Measurements from ENCODE around the gene OR1S2. TPM values are rescaled to one million over a fixed set of nuclear protein-coding genes. Genes with fewer than 3 reads are reported as not detected.

The OR1S2 gene
- total and polyA plus RNA-seq, 2 donors (not counting 1 experiment from before 2014, with no cell fraction given): not detected

DNA sequence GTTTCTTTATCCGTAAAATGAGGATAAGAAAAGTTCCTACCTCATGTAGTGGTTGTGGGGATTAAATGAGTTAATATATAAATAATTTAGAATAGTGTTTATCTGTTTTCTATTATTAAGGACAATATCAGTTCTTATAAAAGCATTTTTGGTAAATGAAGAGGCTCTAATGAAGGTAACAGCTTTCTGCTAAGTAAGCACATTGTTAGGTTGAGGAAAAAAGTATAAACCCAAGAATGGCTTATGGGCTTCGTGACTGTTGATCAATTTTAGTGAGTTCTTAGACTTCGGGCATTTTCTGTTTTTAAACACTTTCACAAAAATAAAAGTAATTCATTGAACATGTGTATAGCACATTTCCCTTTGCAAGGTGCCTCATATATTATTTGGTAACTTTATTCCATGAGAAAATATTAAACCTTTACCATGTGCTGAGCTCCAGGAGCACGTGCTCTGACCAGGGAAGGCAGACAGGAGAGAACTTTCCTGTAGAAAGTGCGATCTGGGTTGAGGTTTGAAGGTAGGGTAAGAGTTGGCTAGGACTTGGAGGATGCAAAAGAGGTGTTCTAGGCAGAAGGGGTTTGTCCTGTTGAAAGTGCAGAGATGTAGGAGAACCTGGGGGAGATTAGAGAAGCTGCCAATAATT, 26.4 kb downstream of the OR1S2 start:
- H3K4me1 Mint-ChIP-seq: no peaks in the 10 kb centered on the region
- ChIA-PET CTCF (no interaction called here), POLR2A (no interaction called here)
- H3K4me3 Mint-ChIP-seq: no peak overlapping the region
- no peaks in the 10 kb centered on the region for H4K20me1 ChIP-seq (ENCODE audit: control insufficient read depth, insufficient read depth, low read length, poor library complexity, severe bottlenecking)
- no peak for DNase-seq
- no peaks in the 10 kb centered on the region for H3K9me3 Mint-ChIP-seq (ENCODE audit: insufficient read depth)
- H3K27ac Mint-ChIP-seq: no peak overlapping the region
- peaks cover 28% of the 10 kb centered on the region for H3K27me3 Mint-ChIP-seq
- 86% methylated on average over 1 of the region's 5 CpGs for WGBS (ENCODE audit: insufficient coverage)
- H3K9me3 ChIP-seq (ENCODE audit: control extremely low read depth in 1 of 3, control insufficient read depth in 2 of 3, insufficient read depth in 1 of 3, low read length in 2 of 3): no peaks in the 10 kb centered on the region
- no peak overlapping the region for H3K4me2 ChIP-seq (replicated peaks; ENCODE audit: low read depth, low read length, poor library complexity, severe bottlenecking)
- TF ChIP-seq, protein P1, sequence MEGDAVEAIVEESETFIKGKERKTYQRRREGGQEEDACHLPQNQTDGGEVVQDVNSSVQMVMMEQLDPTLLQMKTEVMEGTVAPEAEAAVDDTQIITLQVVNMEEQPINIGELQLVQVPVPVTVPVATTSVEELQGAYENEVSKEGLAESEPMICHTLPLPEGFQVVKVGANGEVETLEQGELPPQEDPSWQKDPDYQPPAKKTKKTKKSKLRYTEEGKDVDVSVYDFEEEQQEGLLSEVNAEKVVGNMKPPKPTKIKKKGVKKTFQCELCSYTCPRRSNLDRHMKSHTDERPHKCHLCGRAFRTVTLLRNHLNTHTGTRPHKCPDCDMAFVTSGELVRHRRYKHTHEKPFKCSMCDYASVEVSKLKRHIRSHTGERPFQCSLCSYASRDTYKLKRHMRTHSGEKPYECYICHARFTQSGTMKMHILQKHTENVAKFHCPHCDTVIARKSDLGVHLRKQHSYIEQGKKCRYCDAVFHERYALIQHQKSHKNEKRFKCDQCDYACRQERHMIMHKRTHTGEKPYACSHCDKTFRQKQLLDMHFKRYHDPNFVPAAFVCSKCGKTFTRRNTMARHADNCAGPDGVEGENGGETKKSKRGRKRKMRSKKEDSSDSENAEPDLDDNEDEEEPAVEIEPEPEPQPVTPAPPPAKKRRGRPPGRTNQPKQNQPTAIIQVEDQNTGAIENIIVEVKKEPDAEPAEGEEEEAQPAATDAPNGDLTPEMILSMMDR (IDR thresholded peaks at IDR 0.05): no peak
- no peak for TF ChIP-seq EZH2 (IDR thresholded peaks at IDR 0.05; ENCODE audit: borderline replicate concordance, insufficient read depth, low read depth, low read length, poor library complexity, severe bottlenecking)
- H3K4me1 ChIP-seq (ENCODE audit: control insufficient read depth in 2 of 2, insufficient read depth in 2 of 2, low read length in 2 of 2): no peaks in the 10 kb centered on the region
- H3K27ac ChIP-seq (ENCODE audit: low read length in 2 of 2): no peak overlapping the region
- no peaks in the 10 kb centered on the region for H3K36me3 ChIP-seq (replicated peaks in 1 of 2; ENCODE audit: control extremely low read depth in 1 of 2, control insufficient read depth in 1 of 2, extremely low read depth in 1 of 2, insufficient read depth in 2 of 2, low read length in 1 of 2)
- intact Hi-C loops (cut with micrococcal nuclease): no loop called here
- peaks cover 0 to 4% (median 0%) of the 10 kb centered on the region in 4 experiments for H3K27me3 ChIP-seq (replicated peaks in 1 of 4; ENCODE audit: control extremely low read depth in 1 of 4, control insufficient read depth in 3 of 4, insufficient read depth in 4 of 4, low read length in 3 of 4)
- H3K9ac ChIP-seq (ENCODE audit: low read length): no peak overlapping the region
- no peaks in the 10 kb centered on the region for H3K79me2 ChIP-seq (ENCODE audit: control insufficient read depth, insufficient read depth, low read length)
- H2AFZ ChIP-seq (ENCODE audit: insufficient read depth, low read depth, low read length, poor library complexity, severe bottlenecking): no peak overlapping the region
- H3K4me3 ChIP-seq (ENCODE audit: control extremely low read depth in 1 of 5, extremely low read depth in 1 of 5, insufficient read depth in 1 of 5, low read depth in 2 of 5, low read length in 4 of 5): no peak overlapping the region
- ATAC-seq (ENCODE audit: low read depth): no peak

DNA sequence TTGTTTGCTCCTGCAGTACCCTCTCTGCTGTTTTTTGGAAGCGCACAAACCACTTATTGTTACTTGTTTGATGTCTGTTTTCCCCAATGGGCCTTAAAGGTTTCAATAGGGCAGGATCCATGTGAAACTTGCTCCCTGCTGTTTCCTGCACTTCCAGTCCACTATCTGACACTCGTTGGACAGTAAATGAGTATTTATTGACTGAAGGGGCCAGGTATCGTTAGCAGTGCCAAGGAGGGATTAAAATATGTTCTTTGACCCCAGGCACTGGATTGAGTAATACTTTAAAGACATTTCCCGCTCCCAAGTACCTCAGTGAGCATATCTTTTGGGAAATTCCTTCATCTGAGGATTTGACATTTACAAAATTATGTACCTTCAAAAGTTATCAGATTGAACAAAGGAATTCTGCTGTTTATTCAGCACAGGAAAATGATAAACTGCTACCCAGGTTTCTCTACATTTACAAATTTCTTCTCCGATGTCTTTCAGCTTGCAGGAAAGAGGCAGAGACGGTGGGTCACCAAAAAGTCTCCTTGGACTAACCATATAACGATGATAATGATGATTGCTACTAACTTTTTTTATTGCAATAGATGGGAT, 38.3 kb downstream of the OR1S2 start:
- WGBS (ENCODE audit: insufficient coverage): 67% methylated on average over 1 of the region's 7 CpGs
- TF ChIP-seq, protein P1 (IDR thresholded peaks at IDR 0.05): no peak
- TF ChIP-seq EZH2 (IDR thresholded peaks at IDR 0.05; ENCODE audit: borderline replicate concordance, insufficient read depth, low read depth, low read length, poor library complexity, severe bottlenecking): no peak
- Histone ChIP-seq H3K36me3 (replicated peaks in 1 of 2; ENCODE audit: control extremely low read depth in 1 of 2, control insufficient read depth in 1 of 2, extremely low read depth in 1 of 2, insufficient read depth in 2 of 2, low read length in 1 of 2) (no peaks in the 10 kb centered on the region), H3K4me1 (ENCODE audit: control insufficient read depth in 2 of 2, insufficient read depth in 2 of 2, low read length in 2 of 2) (no peaks in the 10 kb centered on the region), H4K20me1 (ENCODE audit: control insufficient read depth, insufficient read depth, low read length, poor library complexity, severe bottlenecking) (no peaks in the 10 kb centered on the region), H3K9me3 (ENCODE audit: control extremely low read depth in 1 of 3, control insufficient read depth in 2 of 3, insufficient read depth in 1 of 3, low read length in 2 of 3) (no peaks in the 10 kb centered on the region), H3K4me2 (replicated peaks; ENCODE audit: low read depth, low read length, poor library complexity, severe bottlenecking) (no peak overlapping the region), H3K4me3 (ENCODE audit: control extremely low read depth in 1 of 5, extremely low read depth in 1 of 5, insufficient read depth in 1 of 5, low read depth in 2 of 5, low read length in 4 of 5) (no peak overlapping the region), H3K27ac (ENCODE audit: low read length in 2 of 2) (no peak overlapping the region), H3K27me3 (replicated peaks in 1 of 4; ENCODE audit: control extremely low read depth in 1 of 4, control insufficient read depth in 3 of 4, insufficient read depth in 4 of 4, low read length in 3 of 4) (no peaks in the 10 kb centered on the region), H3K79me2 (ENCODE audit: control insufficient read depth, insufficient read depth, low read length) (no peaks in the 10 kb centered on the region), H3K9ac (ENCODE audit: low read length) (no peak overlapping the region), H2AFZ (ENCODE audit: insufficient read depth, low read depth, low read length, poor library complexity, severe bottlenecking) (no peak overlapping the region)
- Mint-ChIP-seq H3K4me3 (no peak overlapping the region), H3K27ac (no peak overlapping the region), H3K9me3 (ENCODE audit: insufficient read depth) (no peaks in the 10 kb centered on the region), H3K27me3 (no peaks in the 10 kb centered on the region), H3K4me1 (no peaks in the 10 kb centered on the region)
- ChIA-PET POLR2A (no interaction called here), CTCF (no interaction called here)
- no peak for DNase-seq
- no peak for ATAC-seq (ENCODE audit: low read depth)
- intact Hi-C loops (cut with micrococcal nuclease): no loop called here

Data from B cell (primary cell).